ENCODE results near the gene METTL24. TPM values are rescaled to one million over a fixed set of nuclear protein-coding genes. Genes with fewer than 3 reads are reported as not detected.

METTL24 gene
- total RNA-seq, 1 donor from 2014 or later: not detected

DNA sequence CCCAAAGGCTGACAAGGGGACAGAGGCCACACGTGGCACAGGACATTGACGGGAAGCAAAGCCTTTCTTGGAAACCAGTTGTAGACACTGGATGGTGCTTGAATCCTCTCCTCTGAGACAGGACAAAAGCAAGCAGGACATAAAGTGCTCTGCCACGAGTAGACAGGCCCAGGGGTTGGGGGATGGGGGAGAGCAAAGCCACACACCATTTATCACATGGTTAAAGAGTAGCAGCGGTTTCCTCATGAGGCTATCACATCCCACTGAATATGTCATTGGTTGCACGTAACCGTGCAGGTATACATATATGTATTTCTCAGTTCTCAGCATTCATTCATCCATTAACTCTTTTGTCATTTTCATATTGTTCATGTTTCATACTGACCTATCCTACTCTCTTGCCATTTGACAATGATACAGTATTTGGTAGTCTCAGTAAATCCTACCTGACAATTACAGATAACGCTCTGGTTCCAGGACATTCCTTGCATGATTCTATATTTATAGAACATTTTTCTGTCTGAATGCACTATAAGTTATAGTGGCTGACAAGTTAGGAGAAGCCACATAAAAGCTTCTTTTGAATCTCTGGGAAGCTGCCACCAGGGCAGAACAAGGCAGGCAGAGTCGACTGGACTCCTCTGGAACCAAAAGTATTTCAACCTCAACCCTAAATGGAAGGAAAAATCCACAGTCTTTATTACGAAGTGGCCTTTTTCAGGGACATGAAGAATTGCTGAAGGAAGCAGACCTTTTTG lies 23.5 kb downstream of the METTL24 start:
- no peak for DNase-seq

DNA sequence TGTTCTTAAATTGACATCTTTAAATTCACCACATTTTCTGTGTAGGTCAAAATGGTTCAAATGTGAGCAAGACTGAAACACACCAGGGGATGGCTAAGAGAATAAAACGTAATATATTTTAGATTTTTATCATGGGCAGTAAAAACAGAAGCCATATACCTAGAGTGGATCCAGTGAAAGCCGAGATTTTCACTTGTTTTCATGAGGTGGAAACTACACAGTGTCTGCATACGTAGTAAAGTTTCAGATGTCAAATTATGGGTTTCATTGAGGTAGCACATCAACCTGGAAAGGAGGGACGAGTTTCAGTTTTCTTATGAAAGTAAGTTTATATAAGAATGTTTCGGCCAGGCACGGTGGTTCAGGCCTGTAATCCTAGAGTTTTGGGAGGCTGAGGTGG lies 25.9 kb downstream of the METTL24 start:
- DNase-seq: no peak

DNA sequence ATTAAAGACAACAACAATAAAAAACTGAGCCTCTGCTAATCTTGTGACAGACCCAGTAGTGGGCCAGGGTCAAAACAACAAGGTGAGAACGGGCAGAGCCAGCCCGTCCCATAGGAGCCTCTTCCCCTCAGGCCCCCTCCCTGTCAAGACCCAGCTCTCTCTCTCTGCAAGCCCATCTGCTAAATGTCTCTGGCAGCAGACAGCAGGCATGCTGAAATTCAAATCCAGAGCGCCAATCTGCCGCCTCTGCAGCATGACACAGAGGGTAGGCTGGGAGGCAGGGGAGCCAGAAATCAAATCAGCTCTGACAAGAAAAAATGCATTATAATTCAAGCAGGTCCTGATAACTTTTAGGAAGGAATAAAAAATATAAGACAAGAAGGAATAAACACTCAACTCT lies 26.3 kb downstream of the METTL24 start:
- no peak for DNase-seq

DNA sequence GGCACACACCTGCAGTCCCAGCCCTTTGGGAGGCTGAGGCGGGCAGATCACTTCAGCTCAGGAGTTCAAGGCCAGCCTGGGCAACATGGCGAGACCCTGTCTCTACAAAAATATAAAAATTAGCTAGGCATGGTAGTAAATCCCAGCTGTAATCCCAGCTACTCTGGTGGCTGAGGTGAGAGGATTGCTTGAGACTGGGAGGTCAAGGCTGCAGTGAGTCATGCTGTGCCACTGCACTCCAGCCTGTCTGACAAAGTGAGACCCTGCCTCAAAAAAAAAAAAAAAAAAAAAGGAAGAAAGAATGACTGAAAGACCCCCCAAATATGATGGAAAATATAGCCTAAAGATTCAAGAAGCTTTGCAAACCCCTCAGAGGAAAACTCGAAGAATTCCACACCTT lies 26.8 kb downstream of the METTL24 start:
- no peak for DNase-seq

DNA sequence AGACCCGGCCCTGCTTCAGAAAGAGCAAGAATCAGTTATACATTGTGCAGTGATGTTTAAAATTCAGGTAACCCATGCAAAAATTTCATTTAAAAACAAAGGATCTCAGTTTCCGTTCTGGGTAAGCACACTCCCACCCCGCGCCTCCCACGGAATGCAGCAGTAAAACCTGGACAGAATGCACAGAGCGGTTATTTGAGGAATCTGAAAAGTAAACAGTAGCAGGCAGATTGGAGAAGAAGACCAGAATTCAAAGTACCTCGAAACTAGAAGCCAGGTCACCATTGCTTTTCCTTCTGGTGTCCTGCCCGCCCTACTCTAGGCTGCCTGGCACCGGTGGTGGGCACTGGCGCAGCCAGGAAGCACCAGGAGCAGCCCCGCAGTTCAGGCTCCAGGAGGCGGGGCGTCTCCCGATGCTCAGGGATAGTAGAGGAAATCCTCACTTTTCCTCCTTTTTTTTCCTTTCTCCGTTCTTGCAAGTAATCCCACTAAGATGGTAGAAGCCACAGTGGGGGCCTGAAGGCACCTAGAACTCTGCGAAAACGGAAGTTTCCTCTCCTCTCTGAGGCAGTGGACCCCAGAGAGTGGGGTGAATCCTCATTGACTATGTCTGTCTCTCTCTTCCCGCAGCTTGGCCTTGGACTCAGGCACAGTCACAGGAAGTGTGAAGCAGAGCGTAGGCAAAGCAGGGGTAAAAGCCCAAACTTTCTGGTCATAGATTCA lies 28.3 kb downstream of the METTL24 start:
- peak; percentile 6 for DNase-seq

DNA sequence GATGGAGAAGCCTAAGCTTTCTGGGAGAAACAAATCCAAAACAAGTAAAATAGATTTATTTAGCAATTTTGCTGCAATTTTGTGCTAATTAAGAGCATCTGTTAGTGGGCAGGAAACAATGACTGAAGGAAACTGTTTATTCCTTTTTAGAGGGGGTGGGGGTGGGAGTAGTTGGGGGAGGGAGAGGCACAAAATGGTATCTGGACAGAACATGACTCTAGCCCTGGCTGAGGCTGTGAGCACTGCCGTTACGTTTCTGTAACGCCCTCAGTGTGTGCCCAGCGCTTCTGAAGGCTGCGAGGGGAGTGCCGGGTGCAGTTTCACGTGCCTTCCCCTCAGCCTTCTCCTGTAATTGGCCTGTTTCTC lies 28.8 kb downstream of the METTL24 start:
- peak; percentile 3 for DNase-seq

DNA sequence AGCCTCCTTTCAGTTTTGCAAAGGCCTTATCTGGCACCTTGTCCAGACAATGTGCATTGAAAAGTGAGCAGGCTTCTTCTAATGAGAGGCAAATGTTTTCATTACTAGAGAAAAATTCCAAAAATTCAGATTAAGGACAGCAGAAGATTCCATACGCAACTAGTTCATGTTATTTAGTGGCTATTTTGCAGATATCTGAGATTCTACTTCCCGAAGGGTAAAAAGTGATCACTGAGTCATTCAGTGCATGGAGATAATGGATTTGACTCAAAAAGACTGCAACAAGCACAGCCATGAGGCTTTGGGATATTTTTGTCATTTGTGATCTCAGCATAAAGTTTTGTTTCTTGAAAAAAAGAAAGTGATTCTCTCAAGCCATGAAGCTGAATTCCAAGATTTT lies 29.9 kb downstream of the METTL24 start:
- DNase-seq: no peak

DNA sequence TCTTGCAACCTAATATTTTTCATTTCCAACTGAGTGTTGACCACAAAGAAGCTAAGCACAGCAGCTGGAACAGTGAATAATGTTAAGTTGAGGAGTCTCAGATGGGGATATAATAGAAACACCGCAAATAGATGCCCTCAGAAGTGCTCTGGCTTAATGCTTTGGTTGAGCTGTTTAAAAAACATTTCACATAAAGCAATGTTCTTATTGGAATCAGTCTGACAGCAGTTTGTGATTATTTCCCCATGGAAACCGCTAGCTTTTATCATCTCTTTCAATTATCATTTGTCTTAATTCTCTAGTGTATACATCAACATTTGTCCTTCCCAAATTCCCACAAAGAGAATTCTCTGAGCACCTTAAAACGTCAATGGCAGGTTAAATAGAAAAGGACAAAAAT lies 30.8 kb downstream of the METTL24 start:
- DNase-seq: no peak

DNA sequence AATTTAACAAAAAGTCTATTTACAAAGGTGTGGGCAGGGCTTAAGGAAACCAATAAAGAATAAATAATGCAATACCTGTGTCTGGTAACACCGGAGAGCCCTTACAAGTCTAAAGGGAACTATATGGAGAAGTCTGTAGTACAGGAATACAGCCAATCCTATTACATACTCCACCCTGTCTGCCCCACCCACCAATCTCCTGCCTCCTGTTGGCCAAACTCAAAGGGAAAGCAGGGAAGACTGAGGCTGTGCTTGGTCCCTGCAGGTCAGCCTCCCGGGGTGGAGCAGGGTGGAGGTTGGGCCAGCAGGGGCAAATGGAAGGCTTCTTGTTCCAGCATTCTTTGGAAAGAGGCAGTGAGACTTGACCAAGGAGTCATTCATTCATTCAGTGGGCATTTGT lies 31.5 kb downstream of the METTL24 start:
- no peak for DNase-seq

DNA sequence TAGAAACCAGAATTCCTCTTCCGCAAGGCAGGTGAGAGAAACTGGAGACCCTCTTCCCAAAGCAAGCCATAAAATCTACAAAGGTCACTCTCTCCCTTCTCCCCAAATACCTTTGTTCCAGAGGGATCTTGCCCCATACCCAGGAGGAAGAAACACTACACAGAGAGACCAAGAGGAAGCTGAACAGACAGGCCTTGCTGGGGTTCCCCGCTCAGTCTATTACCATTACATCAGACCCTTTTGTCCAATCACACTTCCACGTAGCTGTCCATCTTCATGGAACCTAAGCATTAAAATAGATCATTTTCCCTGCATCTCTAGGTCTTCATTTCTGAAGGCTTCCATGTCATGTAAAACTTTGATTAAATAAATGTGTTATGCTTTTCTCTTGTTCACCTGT lies 32.1 kb downstream of the METTL24 start:
- no peak for DNase-seq

DNA sequence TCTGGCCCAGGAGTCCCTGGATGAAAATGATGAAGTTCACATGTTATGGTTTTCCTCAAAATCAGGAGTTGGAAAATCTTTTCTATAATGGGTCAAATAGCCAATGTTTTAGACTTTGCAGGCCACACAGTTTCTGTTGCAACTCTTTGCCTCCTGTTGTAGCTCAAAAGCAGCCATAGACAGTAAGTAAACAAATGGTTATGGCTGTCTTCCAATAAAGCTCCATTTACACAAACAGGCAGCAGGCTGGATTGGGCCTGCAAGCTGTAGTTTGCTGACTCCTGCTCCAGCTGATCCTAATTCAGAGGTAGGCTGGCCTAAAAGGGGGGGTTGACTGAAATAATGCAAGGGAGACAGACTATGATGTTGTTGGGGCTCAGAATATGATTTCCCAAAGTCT lies 33.0 kb downstream of the METTL24 start:
- DNase-seq: no peak

DNA sequence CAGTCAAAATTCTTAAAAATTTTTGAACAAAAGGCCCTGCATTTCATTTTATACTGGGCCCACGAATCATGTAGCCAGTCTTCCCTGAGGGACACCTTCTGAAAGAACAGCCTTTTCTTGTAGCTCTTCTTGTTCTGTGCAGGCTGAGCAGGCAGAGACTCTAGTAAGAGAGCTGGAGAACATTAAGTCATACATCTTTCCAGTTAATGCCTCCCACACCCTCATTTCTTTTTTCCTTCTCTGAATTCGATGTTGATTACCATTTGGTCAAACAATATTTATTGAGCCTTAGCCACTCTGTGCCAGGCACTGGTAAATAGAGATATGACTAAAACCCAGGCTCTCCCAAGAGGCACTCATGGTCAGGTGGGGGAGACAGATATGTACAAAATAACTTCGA lies 33.6 kb downstream of the METTL24 start:
- no peak for DNase-seq

DNA sequence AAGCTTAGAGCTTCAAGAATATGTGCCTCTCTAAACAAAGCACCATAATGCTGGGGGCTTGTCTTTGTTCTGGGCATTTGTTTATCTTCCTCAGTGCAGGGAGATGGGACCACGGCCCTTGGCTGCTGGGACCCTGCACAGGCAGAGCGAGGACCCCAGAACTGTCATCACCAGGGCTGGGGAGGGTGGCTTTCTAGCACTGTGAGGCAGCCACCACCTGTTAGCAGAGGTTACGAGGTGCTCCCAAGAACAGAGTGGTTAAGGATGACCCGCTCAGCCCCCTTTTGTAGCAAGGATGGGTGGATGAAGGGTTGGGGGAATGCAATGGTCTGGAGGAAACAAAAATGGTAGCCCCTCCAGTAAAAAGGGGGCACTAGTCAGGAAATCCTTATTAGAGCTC lies 34.9 kb downstream of the METTL24 start:
- no peak for DNase-seq

DNA sequence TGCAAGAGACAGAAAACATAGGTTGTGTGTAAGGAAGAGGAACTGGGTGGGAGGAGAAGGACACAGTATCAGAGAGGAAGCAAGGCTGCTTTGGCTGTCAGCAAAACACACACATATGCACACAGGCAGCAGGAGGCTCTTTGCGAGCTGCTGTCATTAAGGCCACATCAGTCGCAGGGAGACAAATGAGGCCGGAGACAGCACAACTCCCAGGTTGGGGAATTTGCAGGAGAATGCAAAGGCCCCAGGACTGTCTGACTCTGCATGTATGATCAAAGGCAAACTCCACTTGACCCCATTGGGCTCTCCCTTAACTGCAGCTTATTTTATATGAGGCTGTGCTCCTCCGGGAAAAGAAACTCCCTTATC lies 35.3 kb downstream of the METTL24 start:
- no peak for DNase-seq

DNA sequence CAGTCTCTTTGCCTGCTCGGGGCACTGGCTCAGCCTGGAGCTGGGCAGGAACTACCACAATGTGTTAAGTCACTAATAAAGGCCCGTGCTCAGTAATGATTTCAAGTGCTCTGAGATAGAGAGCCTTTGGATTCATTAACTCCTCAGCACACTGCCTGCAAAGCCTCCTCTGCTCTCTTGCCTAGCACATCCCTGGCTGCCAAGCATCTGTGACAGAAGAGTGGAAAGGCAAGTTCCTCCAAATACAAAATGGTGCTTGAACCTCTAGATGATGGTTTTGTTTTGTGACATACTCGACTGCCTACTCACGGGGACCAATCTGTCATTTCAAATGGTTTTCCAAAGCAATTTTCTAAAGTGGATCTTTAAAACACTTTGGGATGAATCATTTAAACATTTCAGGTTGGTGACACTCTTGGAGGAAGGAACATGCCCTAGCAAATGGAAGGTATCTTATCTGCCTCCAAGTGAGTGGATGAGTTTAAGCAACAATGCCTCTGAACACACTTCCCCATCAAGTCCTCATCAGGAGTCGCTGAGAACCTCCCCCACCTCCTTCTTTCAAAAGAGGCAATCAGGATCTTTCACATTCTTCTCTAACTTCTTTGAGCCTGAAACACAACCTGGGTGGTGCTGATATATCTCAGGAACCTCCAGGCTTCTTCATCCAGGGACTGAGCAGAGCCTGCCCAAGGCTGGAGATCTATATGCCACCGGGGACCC lies 35.8 kb downstream of the METTL24 start:
- no peak for DNase-seq

DNA sequence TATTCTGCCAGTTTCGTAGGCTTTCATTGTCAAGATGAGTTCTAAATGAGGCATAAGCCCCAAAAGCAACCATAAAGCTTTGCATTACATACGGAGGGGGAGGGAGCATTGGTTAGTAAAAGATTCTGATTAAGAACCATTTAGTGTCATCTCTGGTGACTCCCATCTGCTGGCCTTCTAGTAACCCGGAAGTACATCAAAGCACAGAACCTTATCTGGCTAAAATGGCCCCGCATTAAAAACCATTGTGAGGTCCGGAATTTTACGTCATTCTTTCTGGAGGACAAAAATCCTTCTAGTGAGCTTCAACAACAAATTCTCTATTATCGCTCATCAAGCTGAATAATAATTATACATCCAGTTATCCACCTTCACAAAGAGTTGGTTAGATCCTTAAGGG lies 37.8 kb downstream of the METTL24 start:
- no peak for DNase-seq

DNA sequence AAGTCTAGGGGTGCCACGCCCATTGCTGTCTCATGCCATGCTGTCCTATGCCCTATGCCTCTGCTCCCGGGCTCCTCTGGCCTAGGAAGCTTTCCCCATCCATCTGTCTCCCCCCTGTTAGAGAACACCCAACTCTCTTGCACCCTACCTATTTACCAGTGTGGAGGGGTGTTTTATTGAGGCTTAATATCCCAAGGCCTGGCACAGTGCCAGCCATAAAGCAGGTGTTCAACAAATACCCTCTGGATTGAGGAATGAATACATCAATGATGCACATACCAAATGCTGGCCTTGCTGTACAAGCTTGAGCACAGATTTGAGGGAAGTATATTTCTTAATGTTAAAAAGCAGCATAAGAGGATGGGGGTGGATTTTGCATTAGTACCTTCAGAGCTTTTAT lies 38.3 kb downstream of the METTL24 start:
- no peak for DNase-seq

DNA sequence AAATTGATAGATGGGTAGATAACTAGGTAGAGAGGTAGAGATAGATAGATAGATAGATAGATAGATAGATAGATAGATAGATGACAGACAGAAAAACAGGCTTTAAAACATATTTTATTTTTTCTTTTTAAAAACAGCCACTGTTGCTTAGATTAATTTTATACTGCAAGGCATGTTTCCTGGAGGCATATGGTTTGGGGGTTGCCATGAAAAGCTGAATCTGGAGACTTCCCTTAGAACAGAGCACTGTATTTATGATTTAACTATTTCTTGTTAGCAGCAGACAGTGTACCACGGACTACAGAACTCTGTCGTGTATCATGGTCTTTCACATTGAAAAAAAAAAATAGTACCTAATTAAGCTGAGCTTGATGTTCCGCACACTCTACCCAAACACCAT lies 38.8 kb downstream of the METTL24 start:
- DNase-seq: no peak

DNA sequence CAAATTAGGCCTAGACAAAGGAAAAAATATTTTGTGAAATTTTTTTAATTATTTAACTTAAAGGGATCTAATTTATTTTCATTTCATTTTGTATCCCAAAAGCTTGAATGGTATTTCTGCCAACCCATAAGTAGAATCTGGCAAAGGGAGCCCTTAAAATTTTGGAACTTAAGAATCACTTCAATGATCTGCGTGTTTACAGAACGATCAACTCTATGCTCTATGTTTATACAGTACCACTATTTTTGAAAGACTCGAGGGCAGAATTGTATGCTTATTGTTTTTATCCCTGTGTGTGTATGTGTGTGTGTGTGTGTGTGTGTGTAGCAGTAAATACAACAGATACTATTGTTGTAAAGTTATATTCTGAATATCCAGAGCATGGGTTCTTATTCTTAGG lies 39.2 kb downstream of the METTL24 start:
- DNase-seq: no peak

DNA sequence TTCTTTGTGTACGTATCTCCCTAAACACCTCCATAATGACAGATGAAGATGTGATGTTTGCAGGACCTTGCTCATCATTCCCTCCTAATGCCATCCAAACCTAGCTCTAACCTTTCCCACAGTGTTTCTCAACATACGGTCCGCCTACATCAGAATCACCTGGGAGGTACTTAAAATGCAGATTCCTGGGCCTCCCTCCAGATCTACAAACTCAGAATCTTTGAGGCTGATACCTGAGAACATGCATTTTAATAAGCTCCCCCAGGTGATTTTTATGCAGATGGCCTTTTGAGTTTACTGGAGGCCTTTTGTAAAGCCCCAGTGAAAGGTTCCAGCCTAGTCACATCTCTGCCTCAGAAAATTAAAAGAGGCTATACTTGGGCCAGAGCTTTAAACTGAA lies 40.5 kb downstream of the METTL24 start:
- no peak for DNase-seq

DNA sequence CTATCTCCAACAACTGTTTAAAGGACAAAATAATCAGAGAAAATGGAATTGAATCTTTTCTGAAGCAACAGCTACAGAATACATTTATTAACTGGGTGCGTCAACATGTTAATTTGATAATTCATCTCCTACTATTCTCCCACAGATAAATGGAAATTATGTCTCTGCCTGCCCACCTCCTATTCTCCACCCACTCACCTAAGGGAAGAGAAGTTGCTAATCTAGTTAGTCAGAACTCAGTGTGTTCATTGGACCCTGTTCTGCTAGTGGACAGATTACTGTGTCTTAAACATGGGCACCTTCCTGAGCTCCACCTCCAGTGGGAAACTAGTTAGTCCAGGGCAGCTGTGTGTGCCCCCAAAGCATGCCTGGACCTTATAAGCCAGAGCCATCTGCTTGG lies 41.0 kb downstream of the METTL24 start:
- DNase-seq: no peak

DNA sequence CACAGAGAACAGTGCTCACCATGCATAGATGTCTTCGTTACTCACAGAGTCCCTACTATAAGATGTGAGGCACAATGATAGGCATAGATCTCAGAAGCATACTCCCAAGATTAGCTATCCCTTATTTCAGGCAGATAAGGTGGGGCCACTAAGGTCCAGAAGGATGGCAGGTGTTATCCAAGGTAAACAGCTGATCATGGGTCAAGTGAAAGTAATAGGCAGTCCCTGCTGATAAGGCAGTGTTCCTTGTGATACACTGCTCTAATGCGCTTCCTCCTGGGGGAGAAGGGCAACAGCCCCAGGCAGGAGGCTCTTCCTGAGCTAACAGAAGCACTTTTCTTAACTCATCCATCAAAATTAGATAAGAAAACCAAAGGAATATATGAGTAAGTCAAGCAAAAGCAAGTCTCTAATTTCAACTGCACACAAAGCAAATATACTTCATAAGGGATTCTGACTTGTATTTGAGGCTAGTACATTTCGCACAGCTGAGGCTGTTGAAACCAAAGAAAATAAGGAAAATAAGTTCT lies 42.2 kb downstream of the METTL24 start:
- no peak for DNase-seq

DNA sequence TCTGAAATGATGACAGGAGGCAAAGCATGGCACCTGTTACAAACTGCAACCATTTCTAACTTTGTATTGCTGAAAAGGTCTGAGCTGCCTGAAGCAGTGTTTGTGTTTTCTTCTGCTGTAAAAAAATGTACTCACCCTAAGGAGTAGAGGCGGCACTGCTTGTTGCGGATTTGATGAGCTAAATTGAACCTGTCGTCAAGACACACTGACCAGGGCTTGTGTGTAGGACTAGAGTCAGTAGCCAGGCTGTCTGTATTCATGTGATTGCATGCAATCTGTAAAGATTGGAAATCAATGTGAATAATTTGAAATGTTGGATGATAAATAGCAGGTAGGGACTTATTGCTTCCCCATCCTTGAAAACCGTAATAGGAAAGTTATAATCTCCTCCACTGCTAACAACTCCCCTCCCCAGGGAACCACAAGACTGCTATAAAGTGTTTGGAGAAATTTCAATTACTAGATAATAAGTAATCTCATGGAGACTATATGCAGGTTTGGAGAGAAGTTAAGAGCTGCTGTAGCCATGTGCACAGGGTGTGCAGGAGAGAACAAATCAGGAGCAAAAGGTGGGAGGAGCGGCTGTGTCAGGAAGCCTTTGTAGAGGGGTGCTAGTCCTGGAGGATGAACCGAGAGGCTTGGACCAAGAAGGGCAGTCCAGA lies 42.8 kb downstream of the METTL24 start:
- no peak for DNase-seq
